Stimulated activated CD4-positive, alpha-beta T cell treated with anti-CD3 and anti-CD28 coated beads, TNF-alpha, amount 100 ng/mL, for 4 hours (primary cell): ENCODE measurements around the gene CEACAM20.
"Not testable (repeated sequence)": the region's sequence is repeated elsewhere in the genome, so short reads cannot be mapped to it uniquely, and the experiment has no call there.

Source experiments
- DNase-seq, 3 experiments: peaks; one replicate each; pipeline ENCODE4 v3.0.0-alpha.2; 2020; ENCODE audit warnings: low read depth in 3 of 3

CEACAM20 gene

DNA sequence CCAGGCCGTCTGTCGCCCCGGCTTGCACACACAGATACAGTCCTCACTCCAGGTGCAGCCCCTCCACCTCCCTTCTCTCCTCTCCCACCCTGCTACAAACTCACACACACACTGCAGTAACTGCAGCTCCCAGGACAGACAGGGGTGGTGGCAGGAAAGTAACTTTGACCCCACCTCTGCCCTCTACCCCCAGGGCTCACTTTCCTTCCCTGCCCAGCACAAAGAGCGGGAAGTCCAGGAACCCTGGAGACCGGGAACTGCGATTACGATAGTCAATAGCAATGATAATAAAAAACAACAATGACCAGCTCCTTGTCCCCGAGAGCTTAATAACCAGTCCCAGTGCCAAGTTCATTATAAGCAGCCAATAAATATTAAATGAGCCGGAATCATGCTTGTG lies at the start of gene CEACAM20:
Gene CEACAM20 (minus strand): TSS at position 140 of the 400 bp plus-strand sequence. CDS start 166 bp downstream, outside the sequence.
- no peak for DNase-seq

GRCh38 chr19:44577566-44577874 lies 48.0 kb upstream of the CEACAM20 start:
- no peak for DNase-seq

GRCh38 chr19:44576843-44577565 lies 47.5 kb upstream of the CEACAM20 start:
- no peak for DNase-seq

GRCh38 chr19:44575116-44575700 lies 45.7 kb upstream of the CEACAM20 start:
- DNase-seq, result no peak

- DNase-seq, result no peak
Observed at GRCh38 chr19:44574186-44574950, 44.9 kb upstream of the CEACAM20 start.

GRCh38 chr19:44573627-44574026 lies 44.2 kb upstream of the CEACAM20 start:
- no peak for DNase-seq

GRCh38 chr19:44573183-44573582 lies 43.7 kb upstream of the CEACAM20 start:
- DNase-seq, result no peak

DNA sequence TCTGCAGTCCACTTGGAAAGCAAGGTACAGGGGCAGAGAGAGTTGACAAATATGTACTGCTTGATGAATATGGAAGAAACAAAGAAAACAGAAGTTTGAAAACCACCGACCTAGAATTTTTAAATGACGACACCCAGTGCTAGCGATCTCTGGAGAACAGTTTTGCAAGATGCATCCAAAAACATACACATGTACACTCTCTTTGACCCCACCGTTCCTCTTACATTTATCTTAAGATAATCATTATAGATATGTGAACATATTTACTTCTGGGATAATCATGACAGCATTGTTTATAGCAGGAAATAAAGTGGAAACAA lies 43.1 kb upstream of the CEACAM20 start:
- no peak for DNase-seq

- no peak for DNase-seq
Observed at GRCh38 chr19:44571830-44572580, 42.5 kb upstream of the CEACAM20 start.

- DNase-seq, result peak in 1 of 3 experiments; percentile 30
Observed at GRCh38 chr19:44570984-44571684, 41.7 kb upstream of the CEACAM20 start.

DNA sequence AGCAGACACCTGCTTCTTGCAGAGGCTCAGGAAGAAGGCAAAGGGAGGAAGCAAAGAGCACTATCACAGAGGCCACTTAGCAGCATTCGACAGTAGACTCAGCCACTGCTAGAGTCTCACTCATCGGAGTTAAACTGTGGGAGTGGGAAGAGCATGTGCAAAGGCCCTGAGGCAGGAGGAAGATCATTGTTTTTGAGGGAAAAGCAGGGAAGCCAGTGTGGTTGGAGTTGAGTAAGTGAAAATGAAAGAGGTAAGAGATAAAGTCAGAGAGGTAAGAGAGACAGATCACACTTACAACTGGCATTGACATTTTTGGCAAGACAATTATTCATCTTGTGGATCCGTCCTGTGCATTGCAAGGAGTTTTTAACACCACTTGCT lies 41.1 kb upstream of the CEACAM20 start:
- no peak for DNase-seq

DNA sequence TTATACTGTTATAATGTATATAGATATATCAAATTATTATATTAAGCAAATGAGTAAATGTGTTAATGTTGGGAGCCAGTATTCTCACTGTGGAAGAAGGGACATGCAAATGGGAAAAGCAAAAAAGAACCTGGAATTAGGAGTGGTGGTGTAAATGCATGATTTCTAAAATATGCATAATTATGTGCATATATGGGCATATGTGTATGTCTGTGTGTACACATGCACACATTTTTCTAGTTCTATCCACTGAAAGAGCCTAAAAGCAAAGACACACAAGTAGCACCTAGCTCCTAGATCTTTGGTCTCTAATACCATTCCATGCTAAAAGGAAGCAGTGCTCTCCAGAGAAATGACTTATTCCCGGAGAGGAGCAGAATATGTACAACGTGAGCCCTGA lies 38.3 kb upstream of the CEACAM20 start:
- no peak for DNase-seq

- DNase-seq, result no peak
Observed at GRCh38 chr19:44566984-44567383, 37.5 kb upstream of the CEACAM20 start.

GRCh38 chr19:44563086-44563655 lies 33.7 kb upstream of the CEACAM20 start:
- not testable (repeated sequence) for DNase-seq

- no peak for DNase-seq
Observed at GRCh38 chr19:44557933-44558332, 28.5 kb upstream of the CEACAM20 start.

DNA sequence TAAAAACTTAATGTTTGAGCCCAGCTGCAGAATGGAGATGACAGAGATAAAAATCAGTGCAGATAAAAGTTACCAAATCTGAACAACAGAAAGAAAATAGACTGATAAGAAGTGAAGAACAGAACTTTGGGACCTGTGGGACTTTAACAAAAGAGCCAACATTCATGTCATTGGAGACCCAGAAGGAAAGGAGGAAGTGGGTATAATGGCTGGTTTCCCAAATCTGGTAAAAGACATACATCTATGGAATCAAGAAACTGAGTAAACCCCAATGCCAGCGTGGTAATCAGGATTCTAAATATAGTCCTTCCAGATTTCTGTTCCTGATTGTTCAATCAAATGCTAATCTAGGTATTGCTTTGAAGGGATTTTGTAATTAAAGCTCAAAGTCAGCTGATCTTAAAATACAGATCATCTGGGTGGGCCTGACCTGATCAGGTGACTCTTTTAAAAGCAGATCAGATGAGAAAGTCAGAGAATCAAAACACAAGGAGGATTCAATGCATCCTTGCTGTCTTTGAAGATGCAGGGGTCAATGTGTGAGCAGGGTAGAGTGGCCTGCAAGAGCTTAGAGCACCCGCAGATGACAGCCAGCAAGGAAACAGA lies 25.3 kb upstream of the CEACAM20 start:
- no peak for DNase-seq

GRCh38 chr19:44553478-44554171 lies 24.1 kb upstream of the CEACAM20 start:
- DNase-seq, result no peak

DNA sequence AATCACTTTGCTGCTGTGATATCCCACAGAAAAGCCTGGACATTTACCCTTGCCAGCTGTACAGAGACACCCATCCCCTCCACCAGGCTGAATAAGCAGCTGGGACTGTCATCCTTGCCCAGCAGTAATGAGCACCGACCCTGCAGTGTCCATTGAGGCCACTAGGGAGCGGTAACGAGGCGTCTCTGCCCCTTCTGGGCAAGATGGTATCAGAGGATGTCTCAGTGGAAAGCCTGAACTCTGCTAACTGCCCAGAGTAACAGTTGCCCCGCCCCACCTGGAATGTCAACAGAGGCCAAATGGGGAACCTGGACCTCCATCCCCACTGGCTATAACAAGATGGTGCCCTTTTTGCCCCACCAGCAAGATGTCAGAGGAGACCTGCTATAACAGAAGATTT lies 22.8 kb upstream of the CEACAM20 start:
- DNase-seq, result no peak

DNA sequence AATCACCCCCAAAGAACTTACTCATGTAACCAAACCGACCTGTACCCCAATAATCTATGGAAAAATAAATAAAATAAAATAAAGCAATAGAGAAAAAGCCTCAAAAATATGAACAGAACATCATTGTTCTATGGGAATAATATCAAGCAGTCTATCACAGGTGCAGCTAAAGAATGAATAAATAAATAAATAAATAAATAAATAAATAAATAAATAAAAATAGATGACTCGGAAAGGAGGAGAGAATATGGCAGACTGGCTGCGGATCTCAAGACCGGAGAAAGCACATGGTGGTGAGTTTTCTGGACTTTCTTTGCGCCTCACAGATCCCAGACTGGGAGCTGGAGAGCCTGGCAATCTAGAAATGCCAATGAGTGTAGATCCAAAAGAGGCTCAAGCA lies 22.4 kb upstream of the CEACAM20 start:
- no peak for DNase-seq

- not testable (repeated sequence) for DNase-seq
Observed at GRCh38 chr19:44550976-44551375, 21.5 kb upstream of the CEACAM20 start.
